ENCODE results near the gene DTD1.

Gene DTD1

DNA sequence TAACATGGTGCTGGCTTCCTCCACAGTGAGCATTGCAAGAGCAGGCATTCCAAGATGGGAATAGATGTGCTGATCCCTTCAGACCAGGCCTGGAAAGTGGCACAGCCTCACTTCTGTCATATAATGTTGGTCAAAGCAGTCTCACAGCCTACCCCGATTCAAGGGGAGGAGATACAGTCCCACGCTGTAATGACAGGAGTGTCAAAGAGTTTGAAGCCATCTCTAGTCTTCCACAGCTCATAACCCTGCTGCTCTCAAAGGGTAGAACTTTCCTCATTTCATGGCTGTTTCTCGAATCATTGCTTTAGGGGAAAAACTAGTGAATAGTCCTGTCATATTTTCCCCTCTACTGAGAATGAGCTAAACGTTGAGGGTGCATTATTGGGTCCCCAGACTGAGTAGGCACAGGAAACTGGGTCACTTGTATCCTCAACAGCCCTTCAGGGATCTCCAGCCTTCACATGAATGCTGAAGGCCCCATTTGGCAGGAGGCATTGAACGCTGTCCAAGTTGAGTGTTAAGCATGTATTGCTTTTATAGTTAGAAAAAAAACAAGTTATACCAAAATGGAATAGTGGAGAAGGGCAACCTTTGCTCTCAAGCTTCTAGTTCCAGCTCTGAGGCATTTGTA is 27.3 kb downstream of the DTD1 start:
- no peak for DNase-seq (ENCODE audit: low spot score)

DNA sequence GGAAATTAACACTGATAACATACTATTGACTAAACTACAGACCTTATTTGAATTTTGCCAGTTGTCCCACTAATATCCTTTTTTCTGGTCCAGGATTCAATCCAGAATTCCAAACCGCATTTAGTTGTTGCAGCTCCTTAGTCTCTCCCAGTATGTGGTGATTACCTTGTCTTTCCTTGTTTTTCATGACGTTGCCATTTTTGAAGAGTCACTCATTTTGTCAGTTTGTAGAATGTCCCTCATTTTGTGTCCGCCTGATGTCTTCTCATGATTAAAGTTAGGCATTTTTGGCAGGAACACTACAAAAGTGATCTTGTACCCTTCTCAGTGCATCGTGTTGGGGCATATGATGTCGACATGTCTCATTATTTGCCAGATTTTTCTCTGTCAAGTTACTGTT is 33.1 kb downstream of the DTD1 start:
- DNase-seq (ENCODE audit: low spot score) = no peak

DNA sequence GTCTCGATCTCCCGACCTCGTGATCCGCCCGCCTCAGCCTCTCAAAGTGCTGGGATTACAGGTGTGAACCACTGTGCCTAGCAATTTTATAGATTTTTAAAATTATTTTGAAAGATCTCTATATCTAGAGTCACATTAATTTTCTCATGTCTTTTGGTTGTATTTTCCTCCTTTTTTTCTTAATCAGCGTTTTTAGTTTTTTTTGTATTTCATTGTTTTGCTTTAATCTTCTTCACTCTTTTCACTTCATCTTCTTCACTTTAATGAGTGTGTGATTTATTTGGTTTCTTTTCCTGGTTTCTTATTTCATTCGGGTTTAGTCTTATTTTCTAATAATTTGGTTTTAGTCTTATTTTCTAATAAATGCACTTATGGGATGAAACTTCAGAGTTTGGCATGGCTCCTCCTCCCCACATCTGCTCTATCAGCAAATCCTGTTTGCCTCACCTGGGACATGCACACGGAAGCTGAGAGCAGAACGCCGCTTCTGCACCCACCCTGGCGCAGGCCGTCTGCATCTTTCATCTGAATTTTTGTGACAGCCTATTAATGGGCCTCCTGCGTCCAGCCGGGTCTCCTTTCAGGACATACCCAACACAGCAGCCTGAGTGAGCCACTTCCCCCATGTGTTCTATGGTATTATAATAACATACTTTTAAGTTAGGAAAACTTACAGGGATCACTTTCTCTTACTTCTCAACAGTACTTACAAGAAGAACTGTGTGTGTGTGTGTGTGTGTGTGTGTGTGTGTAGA is 35.5 kb downstream of the DTD1 start:
- DNase-seq (ENCODE audit: low spot score) = no peak

DNA sequence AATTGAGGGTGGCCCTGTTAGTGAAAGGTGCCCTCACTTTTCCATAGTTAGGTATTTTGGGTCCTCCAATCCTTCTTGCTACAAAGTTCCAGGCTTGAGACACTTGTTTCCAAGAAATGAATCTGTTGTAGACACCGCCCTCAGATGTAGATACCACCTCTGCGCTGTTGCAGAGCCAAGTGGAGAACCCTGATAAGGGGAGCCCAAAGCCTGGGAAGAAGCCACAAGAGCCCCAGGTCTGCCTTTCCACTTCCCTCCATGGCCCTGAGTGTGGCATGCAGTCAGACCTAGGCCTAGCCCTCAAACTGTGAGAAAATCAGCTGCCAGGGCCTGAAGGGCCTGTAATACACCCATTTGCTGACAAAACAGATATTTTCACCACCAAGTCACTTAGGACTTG is 37.1 kb downstream of the DTD1 start:
- DNase-seq (ENCODE audit: low spot score) = no peak

DNA sequence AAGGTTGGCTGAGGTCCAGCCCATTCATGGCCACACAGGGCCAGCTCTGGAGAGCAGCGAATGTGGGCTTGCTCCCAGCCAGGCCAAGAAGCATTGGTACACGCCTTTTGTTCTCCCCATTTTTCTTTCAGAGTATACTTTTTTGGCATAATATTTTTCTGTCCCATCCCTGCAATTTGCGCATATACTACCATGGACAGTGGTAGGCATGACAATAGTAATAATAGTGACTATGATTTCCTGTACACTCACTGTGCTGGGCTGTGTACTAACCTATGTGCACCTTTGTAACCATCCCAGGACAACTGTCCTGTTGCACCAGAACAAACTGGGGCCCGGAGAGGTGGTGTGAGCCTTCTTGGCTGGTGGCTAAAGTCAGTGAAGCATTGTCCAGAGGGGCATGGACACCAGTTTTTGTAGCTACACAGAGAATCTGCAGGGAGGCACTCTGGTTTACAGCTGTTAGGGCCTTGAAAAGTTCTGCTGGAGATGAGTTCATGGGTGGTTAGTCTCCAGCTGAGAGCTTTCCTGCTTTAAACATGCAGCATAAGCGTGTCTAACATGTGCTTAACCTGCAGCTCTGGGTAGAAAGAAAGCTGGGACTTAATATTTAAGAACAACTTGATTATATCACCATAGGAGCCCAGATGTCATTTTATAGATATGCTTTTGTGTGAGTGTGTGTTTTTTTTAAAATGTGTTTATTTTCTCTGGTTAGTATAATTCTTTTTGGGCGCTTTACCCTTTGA is 38.2 kb downstream of the DTD1 start:
- no peak for DNase-seq (ENCODE audit: low spot score)

DNA sequence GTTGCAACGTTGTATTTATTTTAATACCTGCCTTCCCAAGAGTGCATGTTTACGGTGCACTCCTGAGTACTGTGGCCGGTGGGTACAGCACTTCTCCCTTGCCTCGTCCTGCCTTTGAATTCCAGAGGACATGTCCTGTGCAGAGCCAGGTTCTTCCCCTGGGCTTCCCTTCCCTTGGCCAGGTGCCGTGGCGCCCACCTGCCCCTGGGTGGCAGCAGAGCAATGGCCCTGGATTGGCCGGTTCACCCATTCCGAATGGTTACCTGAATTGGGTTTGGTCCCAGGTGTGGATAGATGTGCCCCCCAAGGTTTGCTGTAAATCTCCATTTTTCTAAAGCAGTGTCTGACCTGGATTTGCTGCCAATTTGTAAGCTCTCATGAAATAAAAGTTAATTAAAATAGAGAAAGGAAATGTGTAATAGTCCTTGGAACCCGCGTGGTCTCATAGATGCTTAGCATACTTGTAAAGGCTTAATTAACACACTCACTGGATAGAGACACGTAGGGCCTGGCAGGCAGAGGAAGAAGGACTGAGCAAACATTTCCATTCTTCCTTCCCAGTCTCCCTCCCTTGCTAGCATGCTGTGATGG is 40.6 kb downstream of the DTD1 start:
- peak; percentile 39 for DNase-seq (ENCODE audit: low spot score)

DNA sequence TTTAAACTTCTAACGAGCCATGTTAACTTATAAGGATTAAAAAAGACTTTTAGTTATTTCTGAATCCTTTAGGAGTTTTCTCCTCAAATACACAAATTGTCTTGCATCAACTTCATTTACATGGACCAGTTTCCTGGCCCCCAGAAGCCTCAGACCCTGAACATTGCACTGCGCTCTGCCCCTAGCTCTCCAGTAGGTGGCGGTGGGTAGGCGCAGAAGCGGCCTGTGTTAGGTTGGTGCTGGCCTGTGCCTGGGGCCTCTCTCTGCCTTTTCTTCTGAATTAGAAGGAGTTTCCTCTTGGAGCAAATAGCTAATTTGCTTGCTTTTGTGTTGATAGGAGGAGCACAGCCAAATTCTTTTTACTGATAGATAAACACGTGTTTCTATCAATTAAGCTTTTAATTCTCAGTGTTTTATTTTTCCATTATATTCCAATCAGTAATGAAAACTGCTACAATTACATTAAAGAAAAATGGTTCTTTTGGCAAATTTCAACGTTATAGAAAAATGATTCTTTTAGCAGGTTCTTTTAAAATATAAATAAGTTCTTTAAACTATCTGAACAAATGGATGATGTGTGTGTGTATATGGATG is 44.4 kb downstream of the DTD1 start:
- DNase-seq (ENCODE audit: low spot score) = peak; percentile 87

DNA sequence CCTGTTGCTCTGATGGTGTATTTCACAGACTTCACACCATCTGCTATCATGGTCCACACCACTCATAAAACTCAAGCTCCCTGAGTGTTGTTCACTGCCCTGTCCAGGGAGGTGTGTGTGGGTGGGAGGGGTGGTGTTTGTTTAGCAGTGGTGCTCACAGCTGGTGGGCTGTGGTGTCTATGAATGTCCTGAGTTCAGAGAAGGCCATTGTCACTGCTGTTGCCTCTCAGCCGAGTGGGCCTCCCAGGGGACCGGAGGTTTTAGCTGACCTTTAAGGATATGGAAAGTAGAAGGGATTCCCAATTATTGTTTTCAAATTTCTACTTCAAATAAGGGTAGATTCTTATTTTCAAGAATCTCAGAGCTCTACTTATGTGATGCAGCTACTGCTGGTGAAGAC is 45.6 kb downstream of the DTD1 start:
- no peak for DNase-seq (ENCODE audit: low spot score)

DNA sequence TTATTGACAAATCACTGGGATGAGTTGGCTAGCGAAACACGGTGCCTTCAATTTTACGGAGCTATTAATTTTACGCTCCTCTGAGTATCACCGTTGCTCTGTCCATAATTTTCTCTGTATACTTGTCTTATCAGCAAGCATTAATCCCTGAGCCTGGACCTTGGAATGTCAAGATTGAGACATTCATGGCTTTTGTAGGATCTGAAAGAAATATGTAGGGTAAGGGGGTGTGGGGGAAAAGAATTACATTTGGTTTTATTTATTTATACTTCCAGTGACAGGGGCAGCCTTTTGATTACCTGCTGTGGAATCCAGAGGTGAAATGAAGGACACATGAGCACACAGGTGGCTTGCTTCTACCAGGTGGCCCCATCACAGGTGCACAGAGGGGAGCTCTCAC is 46.6 kb downstream of the DTD1 start:
- DNase-seq (ENCODE audit: low spot score) = no peak

DNA sequence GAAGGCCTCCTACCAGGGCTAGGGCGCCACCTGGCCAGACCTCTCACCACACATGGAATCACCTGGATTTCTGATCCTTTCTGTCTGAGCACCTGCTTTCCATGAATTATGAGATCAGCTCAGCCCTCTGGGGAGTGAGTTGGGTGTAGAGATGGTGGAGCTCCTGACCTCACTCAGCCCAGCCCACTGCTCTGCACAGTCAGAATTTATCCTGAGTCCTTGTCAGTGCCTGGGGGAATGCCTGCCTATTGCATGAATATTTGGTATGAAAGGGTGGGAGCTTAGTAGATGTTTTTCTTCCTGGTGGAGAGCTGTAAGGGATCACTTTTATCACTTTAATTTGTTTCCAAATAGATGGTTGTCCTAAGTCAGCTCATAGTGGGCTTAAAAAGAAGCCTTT is 47.5 kb downstream of the DTD1 start:
- DNase-seq (ENCODE audit: low spot score) = no peak

DNA sequence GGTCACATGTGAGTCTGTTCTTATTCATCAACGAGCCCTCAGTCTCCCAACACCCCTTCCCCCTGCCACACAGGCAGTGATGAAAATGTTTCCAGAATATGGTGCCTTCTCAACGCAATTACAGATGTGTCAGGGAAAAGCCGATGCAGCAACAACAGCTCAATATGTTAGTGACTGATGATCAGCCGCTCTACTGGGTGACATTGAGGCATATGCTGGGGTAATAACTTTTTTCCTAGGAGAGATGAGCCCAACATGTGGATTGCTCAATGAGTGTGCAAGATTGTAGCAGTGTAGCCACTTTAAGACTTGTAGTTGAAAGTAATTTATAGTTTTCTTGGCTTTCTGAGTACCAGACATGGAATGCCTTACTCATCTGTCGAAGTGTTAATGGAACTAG is 49.4 kb downstream of the DTD1 start:
- no peak for DNase-seq (ENCODE audit: low spot score)

DNA sequence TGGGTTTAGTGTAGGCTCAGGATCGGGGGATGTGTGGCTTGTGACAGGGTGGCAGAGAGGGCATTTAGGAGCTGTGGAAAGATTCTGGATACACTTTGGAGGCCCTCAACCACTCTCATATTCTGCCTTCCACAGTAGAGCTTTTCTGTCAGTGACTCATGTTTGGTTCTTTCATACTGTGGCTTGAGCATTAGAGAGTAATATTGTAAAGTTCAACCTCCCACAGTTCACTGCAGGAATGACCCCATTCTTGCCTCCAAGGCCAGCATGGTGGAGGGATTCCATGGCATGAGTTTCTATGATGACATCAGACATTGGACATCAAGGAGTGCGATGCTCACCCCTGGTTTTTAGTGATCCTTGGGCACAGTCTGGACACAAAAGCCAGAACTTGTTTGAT is 50.9 kb downstream of the DTD1 start:
- DNase-seq (ENCODE audit: low spot score) = no peak

DNA sequence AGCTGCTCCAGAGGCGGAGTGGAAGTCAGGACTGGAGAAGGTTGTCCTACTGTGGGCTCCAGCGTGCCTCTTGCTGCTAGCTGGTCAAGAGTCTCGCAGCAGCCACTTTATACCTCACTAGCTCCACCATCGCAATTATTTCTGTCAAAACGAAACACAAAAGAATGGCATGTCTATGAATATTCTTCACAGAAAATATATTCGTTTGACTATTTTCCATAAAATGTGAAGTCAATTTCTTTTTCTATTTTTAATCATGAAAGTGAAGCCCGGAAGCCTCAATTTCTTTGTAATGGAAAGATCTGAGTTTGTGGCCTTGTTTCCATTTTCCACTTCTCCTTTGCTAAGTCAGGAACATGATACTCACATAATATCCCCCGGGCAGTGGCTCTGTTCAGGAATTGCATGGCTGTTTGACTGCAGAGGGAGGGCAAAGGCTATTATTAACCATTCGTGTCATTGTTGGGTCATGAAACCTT is 51.7 kb downstream of the DTD1 start:
- DNase-seq (ENCODE audit: low spot score) = no peak

DNA sequence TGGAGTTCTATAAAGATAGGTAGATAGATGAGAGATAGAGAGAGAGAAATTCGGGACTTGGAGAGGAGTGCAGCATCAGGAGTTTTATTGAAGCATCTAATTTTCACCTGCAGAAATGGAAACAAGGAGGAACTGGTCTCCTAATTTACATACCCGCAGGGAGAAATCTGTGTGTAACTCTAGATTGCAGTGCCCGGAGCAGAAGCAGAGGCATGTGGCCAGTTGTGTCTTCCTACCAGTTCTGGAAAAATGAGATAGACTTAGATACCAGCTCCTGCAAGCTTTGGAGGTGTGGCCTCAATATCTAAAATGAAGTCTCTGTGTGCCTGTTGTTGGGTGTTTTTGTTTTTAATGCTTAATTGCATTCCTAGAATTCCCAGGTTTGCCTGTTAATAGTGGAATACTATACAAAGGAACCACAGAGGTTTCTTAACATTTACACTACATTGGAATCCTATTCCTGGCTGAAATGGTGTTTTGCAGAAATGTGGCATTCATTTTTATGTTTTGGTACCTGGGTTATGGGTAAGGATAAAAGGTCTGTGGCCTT is 57.4 kb downstream of the DTD1 start:
- DNase-seq (ENCODE audit: low spot score) = peak; percentile 21

DNA sequence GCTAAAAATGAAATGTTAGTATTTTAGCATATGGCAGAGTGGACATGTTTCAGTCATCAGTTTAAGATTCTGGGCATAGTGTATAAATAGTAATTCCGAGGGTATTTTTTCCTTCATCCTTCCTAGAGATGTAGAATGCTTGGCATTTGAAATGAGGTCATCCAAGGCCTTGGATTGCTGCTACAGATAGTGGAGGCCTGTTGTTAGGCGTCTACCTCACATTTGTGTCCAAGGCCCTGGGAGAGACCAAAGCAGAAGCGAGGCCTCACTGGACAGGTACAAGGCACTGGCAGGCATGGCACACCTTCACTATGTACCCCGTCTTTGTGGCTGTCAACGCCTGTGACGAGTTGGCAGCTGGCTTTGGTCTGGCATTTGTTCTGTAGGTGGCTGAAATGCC is 58.0 kb downstream of the DTD1 start:
- DNase-seq (ENCODE audit: low spot score) = no peak

DNA sequence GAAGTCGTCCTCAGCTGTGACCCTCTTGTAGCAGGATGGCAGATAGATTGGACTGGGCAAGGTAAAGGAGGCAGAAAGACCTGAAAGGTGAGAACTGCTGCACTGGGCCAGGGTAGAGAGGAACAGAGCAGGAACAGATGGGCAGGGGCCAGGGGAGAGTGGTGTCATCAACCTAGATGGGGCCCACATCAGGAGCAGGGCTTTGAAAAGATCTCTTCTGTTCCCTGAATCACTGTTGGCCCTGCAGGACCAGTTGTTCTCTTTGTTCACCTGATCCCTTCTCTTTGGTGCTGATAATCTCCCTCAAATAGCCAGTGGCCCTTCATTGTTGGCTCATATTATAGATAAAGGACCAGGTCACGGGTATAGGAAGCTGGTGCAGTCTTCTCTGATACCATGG is 59.9 kb downstream of the DTD1 start:
- no peak for DNase-seq (ENCODE audit: low spot score)

DNA sequence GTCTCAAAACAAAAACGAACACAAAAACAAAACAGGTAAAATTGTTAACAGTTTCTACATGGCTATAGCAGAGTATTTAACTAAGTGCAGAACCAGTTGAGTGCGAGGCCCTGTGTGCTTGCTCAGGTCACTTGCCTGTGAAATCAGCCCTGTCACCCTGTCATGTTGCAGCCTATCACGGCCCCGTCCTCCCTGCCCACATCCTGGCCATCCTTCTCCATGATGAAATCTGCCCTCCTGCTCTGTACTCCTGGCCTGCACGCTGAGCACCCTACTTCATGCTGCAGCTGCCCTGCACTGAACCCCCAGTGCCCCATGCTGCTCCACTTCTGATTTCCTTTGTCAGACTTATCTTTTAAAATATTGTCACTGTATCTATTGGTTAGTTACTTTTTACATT is 62.4 kb downstream of the DTD1 start:
- no peak for DNase-seq (ENCODE audit: low spot score)

DNA sequence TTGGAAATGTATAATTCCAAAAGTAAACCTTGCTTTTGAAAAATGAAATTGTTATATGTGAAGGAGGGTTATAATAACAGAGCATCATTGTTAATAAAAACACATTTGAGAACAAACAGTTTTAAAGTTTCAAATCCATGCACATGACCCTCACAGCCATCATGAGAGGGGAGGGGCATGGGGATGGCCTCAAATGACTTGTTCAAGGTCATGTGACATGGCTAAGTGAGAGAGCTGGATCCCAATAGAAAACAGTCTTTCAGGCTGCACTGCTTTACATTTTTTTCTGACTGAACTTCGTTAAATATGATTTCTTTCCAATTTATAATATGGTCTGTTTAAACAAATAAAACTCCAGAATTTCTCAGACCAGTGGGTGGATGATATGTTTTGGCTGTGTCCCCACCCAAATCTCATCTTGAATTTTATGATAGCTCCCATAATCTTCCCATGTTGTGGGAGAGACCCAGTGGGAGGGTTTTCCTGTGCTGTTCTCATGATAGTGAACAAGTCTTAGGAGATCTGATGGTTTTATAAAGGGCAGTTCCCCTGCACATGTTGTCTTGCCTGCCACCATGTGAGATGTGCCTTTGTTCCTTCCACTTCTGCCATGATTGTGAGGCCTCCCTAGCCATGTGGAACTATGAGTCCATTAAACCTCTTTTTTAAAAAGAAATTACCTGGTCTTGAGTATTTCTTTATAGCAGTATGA is 66.0 kb downstream of the DTD1 start:
- DNase-seq (ENCODE audit: low spot score) = no peak

DNA sequence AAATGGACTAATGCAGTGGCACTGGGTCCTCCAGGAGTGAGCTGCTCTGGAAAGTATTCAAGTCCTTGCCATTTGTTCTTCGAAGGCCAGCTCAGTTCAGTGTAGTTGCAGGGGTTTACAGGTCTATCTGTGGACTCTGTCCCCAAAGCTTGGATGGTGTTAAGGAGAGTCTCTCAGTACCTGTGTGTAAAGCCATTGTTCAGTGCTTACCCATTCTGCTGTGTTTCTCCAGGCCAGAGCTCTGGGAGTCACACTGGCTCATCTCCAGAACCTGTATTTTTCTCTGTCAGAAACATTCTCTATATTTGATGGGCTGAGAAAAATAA is 66.6 kb downstream of the DTD1 start:
- DNase-seq (ENCODE audit: low spot score) = no peak

DNA sequence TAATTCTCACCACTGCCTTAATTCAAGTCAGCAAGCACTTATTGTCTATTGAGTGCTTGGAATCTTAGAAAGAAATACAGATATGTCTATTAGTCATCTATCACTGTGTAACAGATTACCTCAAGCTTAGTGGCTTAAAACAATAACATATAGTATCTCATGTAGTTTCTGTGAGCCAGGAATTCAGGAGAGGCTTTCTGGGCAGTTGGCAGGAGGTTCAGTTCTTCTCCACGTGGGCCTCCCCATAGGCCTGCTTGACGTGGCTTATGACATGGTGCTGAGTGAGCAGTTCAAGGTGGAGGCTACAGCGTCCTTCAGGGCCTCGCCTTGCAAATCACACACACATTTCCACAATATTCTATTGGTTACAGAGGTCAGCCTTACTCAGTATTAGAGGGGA is 69.7 kb downstream of the DTD1 start:
- no peak for DNase-seq (ENCODE audit: low spot score)

DNA sequence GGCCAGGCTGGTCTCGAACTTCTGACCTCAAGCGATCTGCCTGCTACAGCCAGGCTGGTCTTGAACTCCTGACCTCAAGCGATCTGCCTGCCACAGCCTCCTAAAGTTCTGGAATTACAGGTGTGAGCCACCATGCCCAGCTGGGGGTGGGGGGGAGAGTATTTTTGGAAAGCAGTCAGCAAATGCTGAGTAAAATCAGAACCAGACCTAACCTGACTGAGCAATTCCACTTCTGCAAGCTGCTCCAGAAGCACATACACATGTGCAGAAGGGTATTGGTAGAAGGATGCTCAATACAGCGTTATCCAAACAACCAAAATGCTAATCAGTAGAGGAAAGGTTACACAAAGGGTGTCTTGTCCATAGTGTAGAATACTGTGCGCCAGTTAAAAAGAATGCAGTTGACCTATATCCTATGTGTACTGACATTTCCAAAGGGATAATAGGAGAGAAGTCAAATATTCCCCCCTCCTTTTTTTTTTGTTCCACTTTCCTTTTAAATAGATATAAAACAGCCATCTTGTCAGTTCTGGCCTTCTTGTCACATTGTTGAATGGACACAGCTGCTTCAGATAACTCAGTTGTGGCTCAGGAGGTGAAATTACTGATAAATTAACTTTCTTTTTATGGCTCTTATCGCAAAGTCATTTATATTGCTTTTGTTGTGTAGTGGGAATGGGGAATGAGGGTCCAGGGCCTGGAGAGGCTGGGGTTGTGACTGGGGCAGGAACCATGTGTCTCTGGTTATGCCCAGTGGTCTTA is 74.6 kb downstream of the DTD1 start:
- no peak for DNase-seq (ENCODE audit: low spot score)
